GM20431 (cell line): ENCODE measurements around the gene KDF1.
"Not testable (repeated sequence)": the region's sequence is repeated elsewhere in the genome, so short reads cannot be mapped to it uniquely, and the experiment has no call there.

Experiments
- in situ Hi-C: fragments of 300-500 bp; cut with MseI, MboI; formaldehyde crosslinking; loops from one replicate; pipeline ENCODE4 v1.15.0; 2020; ENCODE audit warnings: low sequenced_read_pairs; ENCODE audit not compliant: unreplicated experiment

KDF1 gene

GRCh38 chr1:26960625-26960966, 328 bp upstream of the KDF1 start:
- in situ Hi-C loops = no loop called here

- in situ Hi-C loops = no loop called here
Observed at GRCh38 chr1:26959270-26959669, 998 bp downstream of the KDF1 start.

- in situ Hi-C loops = no loop called here
Observed at GRCh38 chr1:26957306-26957705, 3.0 kb downstream of the KDF1 start.

- in situ Hi-C loops = no loop called here
Observed at GRCh38 chr1:26956321-26956720, 3.9 kb downstream of the KDF1 start.

- in situ Hi-C loops = no loop called here
Observed at GRCh38 chr1:26953374-26953773, 6.9 kb downstream of the KDF1 start.

GRCh38 chr1:26951821-26952497, 8.3 kb downstream of the KDF1 start:
- in situ Hi-C loops = no loop called here

- in situ Hi-C loops = no loop called here
Observed at GRCh38 chr1:26951216-26951615, 9.1 kb downstream of the KDF1 start.

GRCh38 chr1:26950602-26951001, 9.7 kb downstream of the KDF1 start:
- in situ Hi-C loops = no loop called here

GRCh38 chr1:26949926-26950319, 10.3 kb downstream of the KDF1 start:
- in situ Hi-C loops = no loop called here

- in situ Hi-C loops = no loop called here
Observed at GRCh38 chr1:26949266-26949925, 10.9 kb downstream of the KDF1 start.

GRCh38 chr1:26948725-26949057, 11.6 kb downstream of the KDF1 start:
- in situ Hi-C loops = not testable (repeated sequence)

GRCh38 chr1:26946270-26946669, 14.0 kb downstream of the KDF1 start:
- in situ Hi-C loops = no loop called here

GRCh38 chr1:26945728-26946127, 14.5 kb downstream of the KDF1 start:
- in situ Hi-C loops = no loop called here

- in situ Hi-C loops = no loop called here
Observed at GRCh38 chr1:26945138-26945537, 15.1 kb downstream of the KDF1 start.

GRCh38 chr1:26942656-26943055, 17.6 kb downstream of the KDF1 start:
- in situ Hi-C loops = no loop called here

GRCh38 chr1:26941311-26941710, 19.0 kb downstream of the KDF1 start:
- in situ Hi-C loops = no loop called here

GRCh38 chr1:26938659-26939025, 21.6 kb downstream of the KDF1 start:
- in situ Hi-C loops = no loop called here

- in situ Hi-C loops = no loop called here
Observed at GRCh38 chr1:26938004-26938658, 22.1 kb downstream of the KDF1 start.

GRCh38 chr1:26936823-26937222, 23.4 kb downstream of the KDF1 start:
- in situ Hi-C loops = no loop called here

GRCh38 chr1:26932531-26932930, 27.7 kb downstream of the KDF1 start:
- in situ Hi-C loops = no loop called here

- in situ Hi-C loops = no loop called here
Observed at GRCh38 chr1:26923711-26924110, 36.6 kb downstream of the KDF1 start.

- in situ Hi-C loops = no loop called here
Observed at GRCh38 chr1:26922901-26923300, 37.4 kb downstream of the KDF1 start.
